ENCODE measurements around the gene LSM7.

The LSM7 gene

DNA sequence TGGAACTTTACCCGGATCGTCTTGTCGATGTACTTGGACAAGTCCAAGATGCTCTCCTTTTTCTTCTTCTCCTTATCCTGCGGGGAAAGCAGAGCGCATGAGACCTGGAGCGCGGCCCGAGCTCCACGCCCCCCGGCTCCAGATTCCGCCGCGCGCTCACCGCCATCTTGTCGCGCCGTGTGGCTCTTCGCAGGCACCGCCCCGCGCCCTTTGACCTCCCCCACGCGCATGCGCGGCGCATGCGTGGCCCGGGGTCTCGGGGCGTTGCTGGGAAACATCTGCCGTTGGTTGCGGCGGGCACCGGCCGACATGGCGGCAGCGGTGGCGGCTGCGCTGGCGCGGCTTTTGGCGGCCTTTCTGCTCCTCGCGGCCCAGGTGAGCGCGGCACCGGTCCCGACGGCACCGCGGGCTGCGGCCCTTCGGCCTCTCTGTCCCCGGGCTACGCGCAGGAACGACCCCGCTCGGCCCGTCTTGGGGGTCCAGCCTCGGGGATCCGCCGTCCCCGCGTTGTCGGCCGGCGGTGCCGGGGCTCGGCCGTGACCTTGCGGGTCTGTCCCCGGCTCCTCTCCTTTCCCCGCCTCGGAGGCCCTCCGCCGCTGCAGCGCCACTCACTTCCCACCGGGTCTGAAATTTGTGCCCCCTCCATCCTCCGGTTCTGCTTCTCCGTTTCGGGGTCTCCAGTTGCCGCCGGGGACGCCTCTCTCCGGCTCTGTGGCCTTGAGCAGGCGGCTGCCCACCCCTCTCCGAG, at the start of gene LSM7, which contains the start of gene SPPL2B:
Gene LSM7 (minus strand): TSS at position 186 of the 748 bp plus-strand sequence. CDS start 20 bp downstream, at position 166.
Gene SPPL2B (plus strand): TSS at position 284 of the 748 bp plus-strand sequence. CDS start 26 bp downstream, at position 310.
- DNase-seq (ENCODE audit: low read depth) = peak; percentile 27

- DNase-seq (ENCODE audit: low read depth) = no peak
Measured at GRCh38 chr19:2376784-2377519, 48.6 kb upstream of the LSM7 start.

GRCh38 chr19:2375353-2376121, 47.2 kb upstream of the LSM7 start:
- no peak for DNase-seq (ENCODE audit: low read depth)

- DNase-seq (ENCODE audit: low read depth) = no peak
Measured at GRCh38 chr19:2374808-2375207, 46.4 kb upstream of the LSM7 start.

- DNase-seq (ENCODE audit: low read depth) = no peak
Measured at GRCh38 chr19:2372076-2372612, 43.8 kb upstream of the LSM7 start.

GRCh38 chr19:2371656-2372055, 43.3 kb upstream of the LSM7 start:
- no peak for DNase-seq (ENCODE audit: low read depth)

DNA sequence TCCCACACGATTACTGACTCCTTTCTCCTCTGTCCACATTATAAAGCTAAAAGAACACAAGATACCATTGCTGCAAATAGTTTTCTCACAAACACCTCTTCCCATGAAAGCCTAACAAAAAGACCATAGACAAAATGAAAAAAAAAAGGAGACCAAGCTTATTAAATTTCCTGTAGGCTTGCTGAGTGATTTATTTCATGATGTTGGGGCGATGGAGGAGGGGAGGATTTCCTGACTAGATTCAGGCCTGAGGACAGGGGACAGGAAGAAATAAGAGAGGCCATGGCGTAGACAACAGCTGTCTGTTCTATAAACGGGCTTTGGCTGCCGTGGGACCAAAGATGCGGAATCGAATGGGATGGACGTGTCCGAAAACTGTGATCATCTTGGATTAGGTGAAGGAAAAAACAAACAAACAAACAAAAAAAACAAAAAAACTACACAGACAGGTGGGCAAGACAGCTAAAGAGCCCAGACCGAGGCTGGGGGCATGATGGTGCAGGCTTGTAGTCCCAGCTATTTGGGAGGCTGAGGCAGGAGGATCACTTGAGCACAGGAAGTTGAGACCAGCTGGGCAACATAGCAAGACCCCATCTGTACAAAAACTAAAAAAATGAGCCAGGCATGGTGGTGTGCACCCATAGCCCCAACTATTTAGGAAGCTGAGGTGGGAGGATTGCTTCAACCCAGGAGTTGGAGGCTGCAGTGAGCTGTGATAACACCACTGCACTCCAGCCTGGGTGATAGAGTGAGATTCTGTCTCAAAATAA, 37.0 kb upstream of the LSM7 start:
- no peak for DNase-seq (ENCODE audit: low read depth)

- no peak for DNase-seq (ENCODE audit: low read depth)
Measured at GRCh38 chr19:2363419-2363818, 35.0 kb upstream of the LSM7 start.

- DNase-seq (ENCODE audit: low read depth) = no peak
Measured at GRCh38 chr19:2362970-2363300, 34.5 kb upstream of the LSM7 start.

DNA sequence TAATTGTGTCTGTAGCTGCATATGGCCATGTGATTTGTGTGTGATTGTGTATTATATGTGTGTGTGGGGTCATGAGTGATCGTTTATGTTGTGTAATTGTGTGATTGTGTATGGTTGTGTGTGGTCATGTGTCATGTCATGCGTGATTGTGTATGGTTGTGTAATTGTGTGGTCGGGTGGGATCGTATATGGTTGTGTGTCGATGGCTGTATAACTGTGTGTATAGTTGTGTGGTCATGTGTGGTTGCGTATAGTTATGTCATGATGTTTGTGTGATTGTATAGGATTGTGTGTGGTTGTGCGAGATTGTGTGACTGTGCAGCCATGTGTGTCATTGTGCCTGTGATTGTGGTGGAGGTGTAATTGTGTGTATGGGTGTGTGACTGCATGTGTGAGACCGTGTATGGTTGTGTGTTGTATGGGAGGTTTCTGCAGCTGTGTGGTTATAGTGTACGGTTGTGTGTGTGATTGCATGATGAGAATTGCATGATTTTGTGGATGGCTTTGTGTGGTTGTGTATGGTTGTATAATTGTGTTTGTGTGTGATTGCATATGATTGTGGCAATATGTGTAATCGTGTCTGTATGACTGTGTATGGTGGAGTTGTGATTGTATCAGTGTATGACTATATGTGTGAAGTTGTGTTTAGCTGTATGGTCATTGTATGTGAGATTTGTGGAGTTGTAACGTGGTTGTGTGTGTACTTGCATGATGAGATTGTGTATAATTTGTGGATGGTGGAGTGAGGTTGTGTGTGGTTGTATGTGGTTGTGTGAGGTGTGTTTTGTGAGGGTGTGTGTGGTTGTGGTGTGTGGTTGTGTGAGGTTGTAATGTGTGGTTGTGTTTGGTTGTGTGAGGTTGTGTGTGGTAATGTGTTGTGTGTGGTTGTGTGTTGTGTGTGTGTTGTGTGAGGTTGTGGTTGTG, 33.9 kb upstream of the LSM7 start:
- no peak for DNase-seq (ENCODE audit: low read depth)

DNA sequence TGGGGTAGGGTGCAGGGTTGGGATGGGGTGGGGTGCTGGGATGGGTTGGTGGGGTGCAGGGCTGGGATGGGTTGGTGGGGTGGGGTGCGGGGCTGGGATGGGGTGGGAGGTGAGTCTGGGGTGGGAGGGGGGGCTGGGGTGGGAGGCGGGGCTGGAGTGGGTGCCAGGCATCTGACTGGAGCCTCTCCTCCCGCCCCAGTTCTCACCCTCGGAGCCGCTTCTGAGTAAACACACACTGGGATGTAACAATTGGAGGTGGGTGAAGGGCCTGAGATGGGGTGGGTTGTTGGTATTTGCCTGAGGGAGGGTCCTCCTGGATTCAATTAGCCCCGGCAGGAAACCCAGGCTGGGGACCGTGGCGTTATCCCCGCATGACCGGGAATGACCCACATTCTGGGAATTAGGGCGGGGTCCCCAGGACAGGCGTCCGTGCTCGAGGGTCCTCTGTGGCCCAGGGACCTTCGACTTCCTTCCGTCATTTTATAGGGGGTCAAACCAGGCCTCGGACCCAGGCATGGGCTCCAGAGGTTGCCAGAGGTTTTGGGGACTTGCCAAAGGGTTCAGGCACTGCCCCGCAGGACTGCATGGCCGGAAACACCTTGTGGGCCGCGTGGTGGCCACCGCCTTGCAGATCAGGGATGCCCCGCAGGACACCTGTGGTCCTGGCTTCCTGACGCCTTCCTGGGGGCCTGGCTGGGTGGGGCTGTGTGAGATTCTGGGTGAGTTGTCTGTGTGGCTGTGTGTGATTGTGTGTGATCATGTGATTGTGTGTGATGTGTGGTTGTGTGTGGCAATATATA, 33.1 kb upstream of the LSM7 start:
- DNase-seq (ENCODE audit: low read depth) = no peak

GRCh38 chr19:2360833-2361232, 32.4 kb upstream of the LSM7 start:
- DNase-seq (ENCODE audit: low read depth) = no peak

DNA sequence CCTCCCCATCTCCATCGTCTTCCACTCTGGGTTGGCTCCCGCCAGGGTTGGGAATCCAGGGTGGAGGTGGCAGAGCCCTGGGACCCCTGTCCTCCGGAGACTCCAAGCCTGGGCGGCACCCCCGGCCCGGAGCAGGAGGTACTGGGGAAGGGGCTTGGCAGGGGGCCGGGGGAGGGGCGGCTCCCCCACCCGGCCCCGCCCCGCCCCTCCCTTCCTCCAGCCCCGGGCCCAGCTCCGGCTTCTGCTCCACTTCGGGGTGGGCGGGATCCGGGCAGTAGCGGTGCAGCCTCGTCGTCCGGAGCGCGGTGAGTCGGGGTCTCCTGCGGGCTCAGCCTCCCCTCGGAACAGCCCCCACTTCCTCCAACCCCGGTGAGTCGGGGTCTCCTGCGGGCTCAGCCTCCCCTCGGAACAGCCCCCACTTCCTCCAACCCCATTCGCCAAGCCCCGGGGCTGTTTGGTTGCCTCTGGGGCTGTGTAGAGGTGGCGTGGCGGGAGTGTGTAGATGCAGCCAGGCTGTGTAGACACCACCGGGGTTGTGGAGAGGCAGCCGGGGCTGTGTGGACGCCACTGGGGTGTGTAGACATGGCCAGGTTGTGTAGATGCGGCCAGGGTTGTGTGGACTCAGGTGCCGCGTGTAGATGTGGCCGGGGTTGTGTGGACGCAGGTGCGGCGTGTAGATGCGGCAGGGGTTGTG, 31.8 kb upstream of the LSM7 start, which contains the start of gene TMPRSS9:
Gene TMPRSS9 (plus strand): TSS at position 274 of the 694 bp plus-strand sequence. CDS start 29,521 bp downstream, outside the sequence.
- DNase-seq (ENCODE audit: low read depth) = no peak

DNA sequence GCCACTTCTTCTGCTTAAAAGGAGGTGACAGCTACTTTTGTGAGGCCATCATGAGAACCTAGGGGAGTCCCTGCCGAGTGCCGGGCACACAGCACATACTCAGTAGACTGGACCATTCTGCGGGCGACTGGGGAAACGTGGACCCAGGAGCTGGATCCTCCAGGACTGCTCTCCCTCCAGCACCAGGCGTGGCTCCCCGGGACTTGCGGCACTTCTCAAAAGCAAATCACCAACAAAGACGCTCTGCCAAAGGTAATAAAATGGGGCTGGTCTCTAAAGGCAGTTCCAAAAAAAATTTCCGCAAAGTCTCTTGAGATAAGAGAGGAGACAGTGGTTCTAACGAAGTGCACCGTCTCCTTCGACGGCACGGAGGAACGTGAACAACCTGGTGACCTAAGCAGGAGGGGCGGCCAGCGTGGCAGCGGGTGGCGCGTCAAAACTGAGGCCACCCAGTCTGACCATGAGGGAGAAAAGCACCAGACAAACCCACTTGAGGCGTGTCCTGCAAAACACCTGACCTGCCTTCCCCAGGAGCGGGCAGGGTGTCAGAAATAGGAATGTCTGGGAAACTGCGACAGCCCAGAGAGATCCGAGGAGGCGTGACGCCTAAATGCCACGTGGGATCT, 30.3 kb upstream of the LSM7 start:
- DNase-seq (ENCODE audit: low read depth) = no peak

GRCh38 chr19:2357279-2358206, 29.2 kb upstream of the LSM7 start:
- no peak for DNase-seq (ENCODE audit: low read depth)

- DNase-seq (ENCODE audit: low read depth) = no peak
Measured at GRCh38 chr19:2356036-2356646, 27.8 kb upstream of the LSM7 start.

Data from GM04503 (cell line).